DOHH2 (cell line): ENCODE data around the gene XYLT2.
"Not testable (repeated sequence)": the region's sequence is repeated elsewhere in the genome, so short reads cannot be mapped to it uniquely, and the experiment has no call there.

Source experiments
- H3F3A ChIP-seq: fragments of 200-600 bp; sonication (generic), shearing (Covaris generic); 2 replicates; pipeline ENCODE4 v1.6.0; 2016; ENCODE audit warnings: antibody characterized with exemption, mild to moderate bottlenecking; ENCODE audit not compliant: control insufficient read depth, insufficient read depth
- H3K27ac ChIP-seq: fragments of 200-600 bp; sonication (generic); 2 replicates; pipeline ENCODE4 v1.5.1; 2014; ENCODE audit warnings: low read depth, mild to moderate bottlenecking, low read length, moderate library complexity
- H3K27me3 ChIP-seq: fragments of 200-600 bp; sonication (generic); 2 replicates; pipeline ENCODE4 v1.6.1; 2014; ENCODE audit warnings: mild to moderate bottlenecking, low read length, mixed read lengths; ENCODE audit not compliant: control insufficient read depth
- H3K36me3 ChIP-seq: fragments of 200-600 bp; sonication (generic); 2 replicates; pipeline ENCODE4 v1.6.1; 2014; ENCODE audit warnings: mild to moderate bottlenecking, low read length, moderate library complexity, mixed read lengths; ENCODE audit not compliant: control insufficient read depth
- H3K4me1 ChIP-seq: fragments of 200-600 bp; sonication (generic); 2 replicates; pipeline ENCODE4 v1.6.1; 2014; ENCODE audit warnings: mild to moderate bottlenecking, low read length, mixed read lengths; ENCODE audit not compliant: control insufficient read depth
- H3K4me2 ChIP-seq: fragments of 200-600 bp; sonication (generic); 2 replicates; pipeline ENCODE4 v1.6.0; 2014; ENCODE audit warnings: mild to moderate bottlenecking, low read length, moderate library complexity
- H3K4me3 ChIP-seq: fragments of 200-600 bp; sonication (generic); 2 replicates; pipeline ENCODE4 v1.5.1; 2014; ENCODE audit warnings: mild to moderate bottlenecking, low read length, mixed read lengths
- H3K79me2 ChIP-seq: fragments of 200-600 bp; sonication (generic); 2 replicates; pipeline ENCODE4 v1.6.1; 2014; ENCODE audit warnings: mild to moderate bottlenecking, low read length, mixed read lengths; ENCODE audit not compliant: control insufficient read depth
- H3K9me2 ChIP-seq: fragments of 200-600 bp; sonication (generic); replicated peaks from 2 replicates; pipeline ENCODE4 v1.6.1; 2014; ENCODE audit warnings: mild to moderate bottlenecking, low read length, mixed read lengths; ENCODE audit not compliant: control insufficient read depth
- H3K9me3 ChIP-seq: fragments of 200-600 bp; sonication (generic); 2 replicates; pipeline ENCODE4 v1.6.1; 2014; ENCODE audit warnings: antibody characterized with exemption, low read length, mixed read lengths; ENCODE audit not compliant: control insufficient read depth, insufficient read depth
- H4K20me1 ChIP-seq: fragments of 200-600 bp; sonication (generic); 2 replicates; pipeline ENCODE4 v1.6.0; 2014; ENCODE audit warnings: low read depth, mild to moderate bottlenecking, antibody characterized with exemption, low read length, moderate library complexity; ENCODE audit not compliant: control insufficient read depth, insufficient read depth
- CTCF ChIP-seq: fragments of 200-600 bp; sonication (generic); IDR thresholded peaks from one replicate; pipeline ENCODE4 v1.5.1; 2014; ENCODE audit warnings: antibody characterized with exemption, mild to moderate bottlenecking, low read depth, low read length; ENCODE audit not compliant: poor library complexity, severe bottlenecking
- EZH2phosphoT487 ChIP-seq: fragments of 200-600 bp; sonication (generic); IDR thresholded peaks from 2 replicates; pipeline ENCODE4 v1.6.1; 2017; ENCODE audit warnings: borderline replicate concordance, mild to moderate bottlenecking, antibody characterized with exemption, low read length, moderate library complexity, mixed read lengths

The XYLT2 gene

GRCh38 chr17:50396261-50397110 lies 50.6 kb downstream of the XYLT2 start:
- peaks cover 55% of the 10 kb centered on the region for H3K36me3 ChIP-seq
- H3K4me3 ChIP-seq, result peak overlapping the region; percentile 96
- H3K27ac ChIP-seq, result peak overlapping the region; percentile 32
- peaks cover 16% of the 10 kb centered on the region for H4K20me1 ChIP-seq
- H3K27me3 ChIP-seq, result no peaks in the 10 kb centered on the region
- peaks cover 40% of the 10 kb centered on the region for H3K79me2 ChIP-seq
- H3K9me3 ChIP-seq, result no peaks in the 10 kb centered on the region
- H3K9me2 ChIP-seq, result no peaks in the 10 kb centered on the region
- TF ChIP-seq CTCF, result no peak
- no peak for TF ChIP-seq EZH2phosphoT487
- H3K4me2 ChIP-seq, result peak overlapping the region; percentile 84
- peaks cover 22% of the 10 kb centered on the region for H3K4me1 ChIP-seq
- no peaks in the 10 kb centered on the region for H3F3A ChIP-seq

- no peaks in the 10 kb centered on the region for H3K9me3 ChIP-seq
- peak within 1 kb of the TSS; percentile 32 for H3K27ac ChIP-seq
- H3K4me1 ChIP-seq, result peaks cover 20% of the 10 kb centered on the region
- no peaks in the 10 kb centered on the region for H3F3A ChIP-seq
- H3K9me2 ChIP-seq, result no peaks in the 10 kb centered on the region
- TF ChIP-seq EZH2phosphoT487 (no peak), CTCF (peak; percentile 85)
- peaks cover 40% of the 10 kb centered on the region for H3K79me2 ChIP-seq
- peaks cover 16% of the 10 kb centered on the region for H4K20me1 ChIP-seq
- peak within 1 kb of the TSS; percentile 84 for H3K4me2 ChIP-seq
- peak within 1 kb of the TSS; percentile 96 for H3K4me3 ChIP-seq
- H3K36me3 ChIP-seq, result peaks cover 47% of the 10 kb centered on the region
- no peaks in the 10 kb centered on the region for H3K27me3 ChIP-seq
Observed at GRCh38 chr17:50397111-50397918, 51.4 kb downstream of the XYLT2 start, which contains the start of gene LRRC59. LRRC59 (minus strand) TSS chr17:50397523; CDS start chr17:50397317, 206 bp downstream.

- peak overlapping the region; percentile 84 for H3K4me2 ChIP-seq
- peak overlapping the region; percentile 96 for H3K4me3 ChIP-seq
- H3K27ac ChIP-seq, result no peak overlapping the region
- H4K20me1 ChIP-seq, result peaks cover 16% of the 10 kb centered on the region
- H3K9me3 ChIP-seq, result no peaks in the 10 kb centered on the region
- no peaks in the 10 kb centered on the region for H3F3A ChIP-seq
- H3K4me1 ChIP-seq, result peaks cover 20% of the 10 kb centered on the region
- no peaks in the 10 kb centered on the region for H3K27me3 ChIP-seq
- peaks cover 41% of the 10 kb centered on the region for H3K36me3 ChIP-seq
- TF ChIP-seq EZH2phosphoT487, result no peak
- no peak for TF ChIP-seq CTCF
- H3K9me2 ChIP-seq, result no peaks in the 10 kb centered on the region
- peaks cover 40% of the 10 kb centered on the region for H3K79me2 ChIP-seq
Observed at GRCh38 chr17:50397919-50398285, 52.0 kb downstream of the XYLT2 start.

GRCh38 chr17:50398672-50399071 lies 52.7 kb downstream of the XYLT2 start:
- H3K27ac ChIP-seq, H3K4me3 ChIP-seq, H3F3A ChIP-seq, H3K9me3 ChIP-seq, H3K27me3 ChIP-seq, H3K4me2 ChIP-seq, H3K9me2 ChIP-seq: not testable (repeated sequence)
- Histone ChIP-seq H3K36me3 (peaks cover 33% of the 10 kb centered on the region), H4K20me1 (peaks cover 16% of the 10 kb centered on the region), H3K79me2 (peaks cover 37% of the 10 kb centered on the region), H3K4me1 (peaks cover 20% of the 10 kb centered on the region)

GRCh38 chr17:50399591-50399990 lies 53.7 kb downstream of the XYLT2 start:
- not testable (repeated sequence) for H3K27ac ChIP-seq, H3K4me2 ChIP-seq, H3K27me3 ChIP-seq, H3K4me3 ChIP-seq, H3F3A ChIP-seq, H3K9me3 ChIP-seq, H3K9me2 ChIP-seq
- H3K4me1 ChIP-seq, result peaks cover 20% of the 10 kb centered on the region
- peaks cover 28% of the 10 kb centered on the region for H3K79me2 ChIP-seq
- peaks cover 16% of the 10 kb centered on the region for H4K20me1 ChIP-seq
- H3K36me3 ChIP-seq, result peaks cover 24% of the 10 kb centered on the region
